ENCODE results near the gene TNRC6C.
"Not testable (repeated sequence)": the region's sequence is repeated elsewhere in the genome, so short reads cannot be mapped to it uniquely, and the experiment has no call there.

The TNRC6C gene

DNA sequence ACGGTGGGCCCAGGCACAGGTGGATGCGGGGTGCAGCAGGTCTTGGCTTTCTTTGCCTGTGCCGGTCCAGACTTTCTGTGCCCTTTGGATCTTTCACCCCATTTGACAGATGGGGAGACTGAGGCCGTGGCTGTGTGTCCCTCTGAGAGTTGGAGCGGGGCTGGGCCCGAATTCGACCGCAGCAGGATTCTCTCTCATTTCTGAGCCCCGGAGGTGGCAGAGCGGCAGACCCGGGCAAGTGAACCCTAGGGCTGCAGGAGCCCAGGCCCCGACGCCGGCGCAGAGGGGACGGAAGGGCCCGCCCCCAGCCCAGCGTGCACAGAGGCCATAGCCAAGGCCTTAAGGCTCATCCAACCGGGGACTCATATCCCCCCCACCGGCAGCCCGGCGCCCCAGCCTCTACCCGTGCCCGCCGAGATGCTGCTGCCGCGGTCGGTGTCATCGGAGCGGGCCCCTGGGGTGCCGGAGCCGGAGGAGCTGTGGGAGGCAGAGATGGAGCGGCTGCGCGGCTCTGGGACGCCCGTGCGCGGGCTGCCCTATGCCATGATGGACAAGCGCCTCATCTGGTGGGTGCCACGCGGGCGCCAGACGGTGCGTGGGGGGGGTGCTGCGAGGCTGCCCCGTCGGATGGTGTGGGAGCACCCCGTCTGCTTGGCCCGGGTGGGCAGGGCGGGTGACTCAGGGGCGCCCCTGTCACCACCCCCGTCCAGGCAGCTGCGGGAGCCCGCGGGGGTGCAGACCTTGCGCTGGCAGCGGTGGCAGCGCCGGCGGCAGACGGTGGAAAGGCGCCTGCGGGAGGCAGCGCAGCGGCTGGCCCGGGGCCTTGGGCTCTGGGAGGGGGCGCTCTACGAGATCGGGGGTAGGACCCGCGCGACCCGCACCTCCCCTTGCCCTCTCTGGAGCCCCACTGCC, 172.9 kb downstream of the TNRC6C start:
- Histone ChIP-seq H2AFZ (ENCODE audit: low read depth, low read length) (no peak overlapping the region), H3K27me3 (ENCODE audit: insufficient read depth, low read length) (peaks cover 39% of the 10 kb centered on the region), H3K36me3 (ENCODE audit: insufficient read depth, low read length) (no peaks in the 10 kb centered on the region), H3K4me1 (ENCODE audit: insufficient read depth, low read length) (peaks cover 11% of the 10 kb centered on the region), H3K4me3 (ENCODE audit: low read length) (no peak overlapping the region), H3K9me3 (ENCODE audit: low read length) (no peaks in the 10 kb centered on the region)

DNA sequence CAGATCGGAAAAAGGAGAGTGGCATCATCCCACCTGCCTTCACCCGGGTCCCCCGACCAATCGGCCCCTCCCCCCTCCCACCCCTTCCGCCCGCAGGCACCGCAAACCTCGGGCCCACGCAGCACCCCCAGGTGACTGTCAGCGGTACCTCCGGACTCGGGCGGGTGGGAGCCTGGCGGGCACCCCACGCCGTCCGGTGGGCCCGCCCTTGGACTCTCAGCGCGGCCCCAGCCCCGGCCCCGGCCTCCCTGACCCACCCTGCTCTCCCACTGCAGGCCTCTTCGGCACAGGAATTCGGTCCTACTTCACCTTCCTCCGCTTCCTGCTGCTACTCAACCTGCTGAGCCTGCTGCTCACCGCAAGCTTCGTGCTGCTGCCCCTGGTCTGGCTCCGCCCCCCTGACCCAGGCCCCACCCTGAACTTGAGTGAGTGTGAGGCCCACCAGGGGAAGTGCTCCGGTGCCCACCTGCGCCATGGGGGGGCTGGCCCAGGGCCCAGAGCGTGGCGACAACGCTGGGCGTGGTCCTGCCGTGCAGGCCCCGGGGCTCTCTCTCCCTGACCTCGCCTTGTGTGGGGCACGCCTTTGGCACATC, 173.7 kb downstream of the TNRC6C start:
- Histone ChIP-seq H2AFZ (ENCODE audit: low read depth, low read length) (no peak overlapping the region), H3K27me3 (ENCODE audit: insufficient read depth, low read length) (peaks cover 39% of the 10 kb centered on the region), H3K4me3 (ENCODE audit: low read length) (no peak overlapping the region)

DNA sequence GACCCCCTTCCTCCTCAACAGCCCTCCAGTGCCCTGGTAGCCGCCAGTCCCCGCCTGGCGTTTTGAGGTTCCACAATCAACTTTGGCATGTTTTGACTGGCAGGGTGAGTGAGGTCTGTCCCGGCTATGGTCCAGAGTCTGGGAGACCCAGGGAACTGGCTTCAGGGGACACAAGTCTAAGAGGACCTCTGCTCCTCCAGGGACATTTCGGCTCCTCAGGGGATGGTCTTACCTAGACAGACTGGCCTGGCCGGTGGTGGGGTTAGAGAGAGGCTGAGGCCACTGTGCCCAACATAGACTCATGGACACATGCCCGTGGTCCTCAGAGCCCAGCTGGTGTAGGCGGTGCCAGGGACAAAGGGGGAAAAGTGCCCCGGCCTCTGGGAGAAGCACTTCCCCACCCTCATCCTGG, 174.3 kb downstream of the TNRC6C start:
- Histone ChIP-seq H3K36me3 (ENCODE audit: insufficient read depth, low read length) (no peaks in the 10 kb centered on the region), H3K27me3 (ENCODE audit: insufficient read depth, low read length) (peaks cover 39% of the 10 kb centered on the region), H3K4me1 (ENCODE audit: insufficient read depth, low read length) (peaks cover 4% of the 10 kb centered on the region), H3K4me3 (ENCODE audit: low read length) (no peak overlapping the region), H2AFZ (ENCODE audit: low read depth, low read length) (no peak overlapping the region), H3K9me3 (ENCODE audit: low read length) (no peaks in the 10 kb centered on the region)

More for the DNA sequence above, 173.7 kb downstream of the TNRC6C start:
- Histone ChIP-seq H3K36me3 (ENCODE audit: insufficient read depth, low read length) (no peaks in the 10 kb centered on the region), H3K9me3 (ENCODE audit: low read length) (no peaks in the 10 kb centered on the region), H3K4me1 (ENCODE audit: insufficient read depth, low read length) (peaks cover 10% of the 10 kb centered on the region)

DNA sequence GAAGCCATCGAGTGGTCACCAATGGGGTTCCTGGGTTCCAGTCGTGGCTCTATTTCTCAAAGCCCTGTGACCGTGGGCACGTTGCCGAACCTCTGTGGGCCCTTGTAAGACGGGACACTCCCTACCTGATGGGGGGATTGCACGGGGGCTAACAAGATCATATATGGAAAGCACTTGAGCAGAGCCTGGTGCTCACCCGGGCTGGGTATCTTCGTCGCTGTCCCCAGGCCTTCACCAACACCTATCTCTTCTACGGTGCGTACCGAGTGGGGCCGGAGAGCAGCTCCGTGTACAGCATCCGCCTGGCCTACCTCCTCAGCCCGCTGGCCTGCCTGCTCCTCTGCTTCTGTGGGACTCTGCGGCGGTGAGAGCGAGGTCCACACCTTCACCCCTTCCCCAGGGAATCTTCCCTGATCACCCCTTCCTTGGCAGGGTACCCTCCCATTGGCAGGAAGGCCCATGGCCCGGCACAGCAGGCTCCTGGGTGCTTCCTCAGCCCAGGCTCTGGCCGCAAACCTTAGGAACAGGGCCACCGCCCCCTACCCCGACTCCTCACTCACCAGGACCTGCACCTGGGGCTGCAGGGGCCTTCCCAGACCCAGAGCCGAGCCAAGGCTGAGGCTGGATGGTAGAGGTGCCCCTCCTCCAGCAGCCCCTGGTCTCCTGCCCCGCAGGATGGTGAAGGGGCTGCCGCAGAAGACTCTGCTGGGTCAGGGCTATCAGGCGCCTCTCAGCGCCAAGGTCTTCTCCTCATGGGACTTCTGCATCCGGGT, 174.9 kb downstream of the TNRC6C start:
- Histone ChIP-seq H3K9me3 (ENCODE audit: low read length) (no peaks in the 10 kb centered on the region), H3K36me3 (ENCODE audit: insufficient read depth, low read length) (no peaks in the 10 kb centered on the region), H2AFZ (ENCODE audit: low read depth, low read length) (no peak overlapping the region), H3K27me3 (ENCODE audit: insufficient read depth, low read length) (peaks cover 43% of the 10 kb centered on the region), H3K4me1 (ENCODE audit: insufficient read depth, low read length) (peaks cover 3% of the 10 kb centered on the region), H3K4me3 (ENCODE audit: low read length) (no peak overlapping the region)

DNA sequence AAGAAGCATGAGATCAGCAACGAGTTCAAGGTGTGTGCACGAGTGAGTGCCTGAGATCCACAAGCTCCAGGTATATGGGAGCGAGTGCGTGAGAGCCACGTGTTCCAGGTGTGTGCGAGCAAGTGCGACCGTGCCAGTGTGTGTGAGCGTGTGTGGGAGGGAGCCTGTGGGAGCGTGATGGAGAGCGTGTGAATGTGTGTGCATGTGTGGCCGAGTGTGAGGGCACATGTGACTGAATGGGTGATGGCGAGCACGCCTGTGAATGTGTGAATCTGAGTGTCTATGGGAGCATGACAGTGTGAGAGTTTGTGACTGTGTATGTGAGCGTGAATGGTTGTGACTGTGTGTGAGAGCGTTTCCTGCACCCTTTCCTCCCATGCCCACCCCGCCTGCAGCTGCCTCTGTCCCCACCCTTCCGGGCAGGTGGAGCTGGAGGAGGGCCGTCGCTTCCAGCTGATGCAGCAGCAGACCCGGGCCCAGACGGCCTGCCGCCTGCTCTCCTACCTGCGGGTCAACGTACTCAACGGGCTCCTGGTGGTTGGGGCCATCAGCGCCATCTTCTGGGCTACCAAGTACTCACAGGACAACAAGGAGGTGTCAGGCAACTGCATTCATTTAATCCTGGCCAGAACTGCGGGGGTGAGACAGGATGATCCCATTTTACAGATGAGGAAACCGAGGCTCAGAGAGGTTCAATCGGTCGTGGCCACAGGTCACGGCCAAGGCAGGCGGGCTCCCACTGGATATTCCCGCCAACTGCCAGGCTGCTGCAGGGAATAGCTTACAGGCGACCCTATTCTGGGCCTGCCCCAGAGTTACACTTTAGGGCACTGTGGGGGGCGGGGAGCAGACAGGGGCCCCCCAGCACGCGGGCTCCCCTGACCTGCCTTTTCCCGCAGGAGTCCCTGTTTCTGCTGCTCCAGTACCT, 175.7 kb downstream of the TNRC6C start:
- H3K4me3 ChIP-seq (ENCODE audit: low read length): no peak overlapping the region
- H3K4me1 ChIP-seq (ENCODE audit: insufficient read depth, low read length): no peaks in the 10 kb centered on the region
- no peaks in the 10 kb centered on the region for H3K9me3 ChIP-seq (ENCODE audit: low read length)
- H3K36me3 ChIP-seq (ENCODE audit: insufficient read depth, low read length): no peaks in the 10 kb centered on the region
- H3K27me3 ChIP-seq (ENCODE audit: insufficient read depth, low read length): peaks cover 43% of the 10 kb centered on the region
- no peak overlapping the region for H2AFZ ChIP-seq (ENCODE audit: low read depth, low read length)

DNA sequence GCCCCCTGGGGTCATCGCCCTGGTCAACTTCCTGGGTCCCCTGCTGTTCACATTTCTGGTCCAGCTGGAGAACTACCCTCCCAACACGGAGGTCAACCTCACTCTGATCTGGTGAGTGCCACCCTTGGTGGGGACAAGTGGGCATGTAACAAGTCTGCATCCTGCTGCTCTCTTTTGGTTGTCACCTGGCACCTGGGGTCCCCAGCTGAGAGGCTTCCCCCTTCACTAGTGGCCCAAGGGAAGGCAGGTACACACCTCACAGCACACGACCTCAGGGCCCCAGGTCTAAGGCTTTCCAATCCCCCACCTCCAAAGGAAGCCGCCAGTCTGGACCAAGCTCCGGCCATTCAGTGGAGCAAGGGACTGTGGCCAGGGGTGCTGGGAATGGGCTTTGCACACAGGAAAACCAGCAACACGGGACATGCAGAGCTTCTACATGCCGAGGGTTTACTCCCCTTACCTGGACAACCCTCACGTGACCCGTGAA, 176.4 kb downstream of the TNRC6C start:
- H3K9me3 ChIP-seq (ENCODE audit: low read length): no peaks in the 10 kb centered on the region

DNA sequence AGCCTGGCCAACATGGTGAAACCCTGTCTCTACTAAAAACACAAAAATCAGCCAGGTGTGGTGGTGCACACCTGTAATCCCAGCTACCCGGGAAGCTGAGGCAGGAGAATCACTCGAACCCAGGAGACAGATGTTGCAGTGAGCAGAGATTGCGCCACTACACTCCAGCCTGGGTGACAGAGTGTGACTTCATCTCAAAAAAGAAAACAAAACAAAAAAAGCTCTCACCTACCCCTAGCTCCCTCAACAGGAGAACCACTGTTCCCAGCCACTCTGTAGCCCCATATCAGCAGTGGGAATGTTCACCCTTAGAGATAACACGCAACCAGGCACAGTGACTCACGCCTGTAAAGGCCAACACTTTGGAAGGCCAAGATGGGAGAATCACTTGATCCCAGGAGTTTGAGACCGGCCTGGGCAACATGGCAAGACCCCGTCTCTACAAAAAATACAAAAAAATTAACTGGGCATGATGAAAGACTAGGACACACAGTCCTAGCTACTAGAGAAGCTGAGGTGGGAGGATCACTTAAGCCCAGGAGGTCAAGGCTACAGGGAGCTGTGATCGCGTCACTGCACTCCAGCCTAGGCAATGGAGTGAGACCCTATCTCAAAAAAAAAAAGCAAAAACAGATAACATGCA, 177.5 kb downstream of the TNRC6C start:
- Histone ChIP-seq H3K27me3 (ENCODE audit: insufficient read depth, low read length) (peaks cover 26% of the 10 kb centered on the region), H3K9me3 (ENCODE audit: low read length) (no peaks in the 10 kb centered on the region), H3K36me3 (ENCODE audit: insufficient read depth, low read length) (no peaks in the 10 kb centered on the region), H3K4me1 (ENCODE audit: insufficient read depth, low read length) (no peaks in the 10 kb centered on the region), H2AFZ (ENCODE audit: low read depth, low read length) (no peak overlapping the region), H3K4me3 (ENCODE audit: low read length) (no peak overlapping the region)

More for the DNA sequence above, 176.4 kb downstream of the TNRC6C start:
- no peaks in the 10 kb centered on the region for H3K4me1 ChIP-seq (ENCODE audit: insufficient read depth, low read length)
- H3K4me3 ChIP-seq (ENCODE audit: low read length): no peak overlapping the region
- peaks cover 36% of the 10 kb centered on the region for H3K27me3 ChIP-seq (ENCODE audit: insufficient read depth, low read length)
- H3K36me3 ChIP-seq (ENCODE audit: insufficient read depth, low read length): no peaks in the 10 kb centered on the region
- H2AFZ ChIP-seq (ENCODE audit: low read depth, low read length): no peak overlapping the region

DNA sequence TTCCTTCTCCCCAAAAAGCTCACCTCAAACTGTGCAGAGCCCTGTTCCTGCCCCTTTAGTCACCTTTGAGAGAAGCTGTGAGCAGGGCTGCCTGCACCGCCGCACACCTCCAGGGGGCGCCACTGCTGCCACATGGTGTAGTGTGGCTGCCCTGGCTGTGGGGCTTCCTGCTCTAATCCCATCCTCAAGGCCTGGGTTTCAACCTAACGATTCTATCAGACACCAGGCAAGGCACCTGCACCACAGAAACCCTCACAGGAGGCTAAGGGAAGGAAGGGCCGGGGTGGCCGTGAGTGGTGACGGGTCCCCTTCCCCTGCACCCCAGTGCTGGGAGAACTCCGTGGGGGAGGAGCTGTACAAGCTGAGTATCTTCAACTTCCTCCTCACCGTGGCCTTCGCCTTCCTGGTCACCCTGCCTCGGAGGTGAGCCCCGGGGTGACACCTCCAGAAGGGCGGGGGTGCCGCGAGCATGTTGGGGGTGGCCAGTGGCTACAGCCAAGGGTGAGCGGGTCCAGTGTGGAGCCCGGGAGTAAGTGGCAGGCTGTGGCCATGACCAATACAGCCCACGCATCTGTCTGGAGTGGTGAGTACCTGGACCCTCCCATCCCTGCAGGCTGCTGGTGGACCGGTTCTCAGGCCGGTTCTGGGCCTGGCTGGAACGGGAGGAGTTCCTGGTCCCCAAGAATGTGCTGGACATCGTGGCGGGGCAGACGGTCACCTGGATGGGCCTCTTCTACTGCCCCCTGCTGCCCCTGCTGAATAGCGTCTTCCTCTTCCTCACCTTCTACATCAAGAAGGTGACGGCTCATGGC, 179.1 kb downstream of the TNRC6C start:
- no peak overlapping the region for H2AFZ ChIP-seq (ENCODE audit: low read depth, low read length)
- H3K36me3 ChIP-seq (ENCODE audit: insufficient read depth, low read length): no peaks in the 10 kb centered on the region
- no peaks in the 10 kb centered on the region for H3K4me1 ChIP-seq (ENCODE audit: insufficient read depth, low read length)
- H3K4me3 ChIP-seq (ENCODE audit: low read length): no peak overlapping the region
- peaks cover 25% of the 10 kb centered on the region for H3K27me3 ChIP-seq (ENCODE audit: insufficient read depth, low read length)
- no peaks in the 10 kb centered on the region for H3K9me3 ChIP-seq (ENCODE audit: low read length)

DNA sequence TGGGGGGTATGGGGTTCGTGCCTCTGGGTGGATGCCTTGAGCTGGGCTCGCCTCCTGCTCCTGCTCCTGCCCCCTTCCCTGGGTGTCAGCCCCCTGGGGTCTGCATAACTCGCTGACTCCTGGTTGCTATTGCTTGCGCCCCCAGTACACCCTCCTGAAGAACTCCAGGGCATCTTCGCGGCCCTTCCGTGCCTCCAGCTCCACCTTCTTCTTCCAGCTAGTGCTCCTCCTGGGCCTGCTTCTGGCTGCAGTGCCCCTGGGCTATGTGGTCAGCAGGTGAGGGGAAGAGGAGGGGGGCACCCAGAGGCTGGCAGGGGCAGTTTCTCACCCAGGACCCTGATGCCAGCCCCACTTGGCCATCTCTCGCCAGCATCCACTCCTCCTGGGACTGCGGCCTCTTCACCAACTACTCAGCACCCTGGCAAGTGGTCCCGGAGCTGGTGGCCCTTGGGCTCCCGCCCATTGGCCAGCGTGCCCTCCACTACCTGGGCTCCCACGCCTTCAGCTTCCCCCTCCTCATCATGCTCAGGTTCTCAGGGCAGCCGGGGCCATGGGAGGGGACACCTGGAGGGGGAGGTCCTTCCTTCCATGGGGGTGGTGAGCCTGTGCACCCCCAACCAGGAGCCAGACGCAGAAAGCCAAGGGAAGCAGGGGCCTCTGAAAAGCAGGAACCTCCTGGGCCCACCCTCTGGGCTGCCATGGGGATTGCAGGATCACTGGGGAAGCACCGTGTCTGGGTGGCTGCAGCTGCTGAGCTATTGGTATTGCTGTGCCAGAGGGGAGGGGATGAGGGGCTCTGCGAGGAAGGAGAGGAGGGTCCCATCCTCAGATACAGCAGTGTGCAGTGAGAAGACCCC, 179.9 kb downstream of the TNRC6C start:
- no peaks in the 10 kb centered on the region for H3K9me3 ChIP-seq (ENCODE audit: low read length)
- H3K4me1 ChIP-seq (ENCODE audit: insufficient read depth, low read length): no peaks in the 10 kb centered on the region
- no peaks in the 10 kb centered on the region for H3K36me3 ChIP-seq (ENCODE audit: insufficient read depth, low read length)
- H3K4me3 ChIP-seq (ENCODE audit: low read length): no peak overlapping the region
- peaks cover 17% of the 10 kb centered on the region for H3K27me3 ChIP-seq (ENCODE audit: insufficient read depth, low read length)
- H2AFZ ChIP-seq (ENCODE audit: low read depth, low read length): no peak overlapping the region

DNA sequence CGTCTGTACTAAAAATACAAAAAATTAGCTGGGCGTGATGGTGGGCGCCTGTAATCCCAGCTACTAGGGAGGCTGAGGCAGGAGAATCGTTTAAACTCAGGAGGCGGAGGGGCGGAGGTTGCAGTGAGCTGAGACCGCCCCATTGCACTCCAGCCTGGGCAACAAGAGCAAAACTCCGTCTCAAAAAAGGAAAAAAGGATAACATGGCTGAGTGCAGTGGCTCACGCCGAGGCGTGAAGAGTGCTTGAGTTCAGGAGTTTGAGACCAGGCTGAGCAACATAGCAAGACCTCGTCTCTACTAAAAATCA, 181.3 kb downstream of the TNRC6C start:
- not testable (repeated sequence) for H2AFZ ChIP-seq (ENCODE audit: low read depth, low read length); H3K36me3 ChIP-seq (ENCODE audit: insufficient read depth, low read length)
- peaks cover 10% of the 10 kb centered on the region for H3K27me3 ChIP-seq (ENCODE audit: insufficient read depth, low read length)

More for the DNA sequence above, 181.3 kb downstream of the TNRC6C start:
- H3K4me3 ChIP-seq (ENCODE audit: low read length); H3K9me3 ChIP-seq (ENCODE audit: low read length); H3K4me1 ChIP-seq (ENCODE audit: insufficient read depth, low read length): not testable (repeated sequence)

Data from neuron (in vitro differentiated cells).